ENCODE measurements around the gene CYB5R3. TPM values are rescaled to one million over a fixed set of nuclear protein-coding genes. Genes with fewer than 3 reads are reported as not detected.

Gene CYB5R3
- total RNA-seq, 1 experiment from 2014 or later: 172 TPM

GRCh38 chr22:42627981-42628380, 21.2 kb downstream of the CYB5R3 start:
- BruUV-seq (replicated peaks): no TSS peak
- no peak for DNase-seq (ENCODE audit: low spot score)

GRCh38 chr22:42626951-42627625, 22.1 kb downstream of the CYB5R3 start:
- no peak overlapping the region for H3K4me3 ChIP-seq (ENCODE audit: low read depth, low read length, poor library complexity, severe bottlenecking)
- ChIA-PET CTCF (no interaction called here), POLR2A (ENCODE audit: low non-redundant PET) (no interaction called here)
- no peak overlapping the region for H3K27ac ChIP-seq (ENCODE audit: low read depth, low read length, poor library complexity, severe bottlenecking)
- no peaks in the 10 kb centered on the region for H3K27me3 ChIP-seq (replicated peaks; ENCODE audit: insufficient read depth, low read depth, low read length, poor library complexity)
- no peak for DNase-seq (ENCODE audit: low spot score)
- intact Hi-C loops (cut with micrococcal nuclease; ENCODE audit: unreplicated experiment): no loop called here
- no peaks in the 10 kb centered on the region for H3K9me3 ChIP-seq (ENCODE audit: low read depth, low read length, poor library complexity, severe bottlenecking)
- no peaks in the 10 kb centered on the region for H3K4me1 ChIP-seq (ENCODE audit: insufficient read depth, low read length, poor library complexity, severe bottlenecking)
- TF ChIP-seq CTCF (conservative IDR thresholded peaks at IDR 0.05; ENCODE audit: low read depth, low read length) (no peak), EZH2 (IDR thresholded peaks at IDR 0.05; ENCODE audit: borderline replicate concordance, low read depth, low read length, poor library complexity, severe bottlenecking) (no peak)
- BruUV-seq (replicated peaks): no TSS peak
- peaks cover 43% of the 10 kb centered on the region for H3K36me3 ChIP-seq (ENCODE audit: insufficient read depth, low read length, poor library complexity, severe bottlenecking)

More at GRCh38 chr22:42627981-42628380, 21.2 kb downstream of the CYB5R3 start:
- Histone ChIP-seq H3K27me3 (replicated peaks; ENCODE audit: insufficient read depth, low read depth, low read length, poor library complexity) (no peaks in the 10 kb centered on the region), H3K4me3 (ENCODE audit: low read depth, low read length, poor library complexity, severe bottlenecking) (no peak overlapping the region), H3K9me3 (ENCODE audit: low read depth, low read length, poor library complexity, severe bottlenecking) (no peaks in the 10 kb centered on the region), H3K27ac (ENCODE audit: low read depth, low read length, poor library complexity, severe bottlenecking) (no peak overlapping the region), H3K36me3 (ENCODE audit: insufficient read depth, low read length, poor library complexity, severe bottlenecking) (peaks cover 48% of the 10 kb centered on the region), H3K4me1 (ENCODE audit: insufficient read depth, low read length, poor library complexity, severe bottlenecking) (no peaks in the 10 kb centered on the region)
- TF ChIP-seq CTCF (conservative IDR thresholded peaks at IDR 0.05; ENCODE audit: low read depth, low read length) (no peak), EZH2 (IDR thresholded peaks at IDR 0.05; ENCODE audit: borderline replicate concordance, low read depth, low read length, poor library complexity, severe bottlenecking) (no peak)
- ChIA-PET CTCF (no interaction called here), POLR2A (ENCODE audit: low non-redundant PET) (no interaction called here)
- intact Hi-C loops (cut with micrococcal nuclease; ENCODE audit: unreplicated experiment): no loop called here

- ChIA-PET POLR2A (ENCODE audit: low non-redundant PET) (no interaction called here), CTCF (no interaction called here)
- Histone ChIP-seq H3K36me3 (ENCODE audit: insufficient read depth, low read length, poor library complexity, severe bottlenecking) (peaks cover 41% of the 10 kb centered on the region), H3K4me3 (ENCODE audit: low read depth, low read length, poor library complexity, severe bottlenecking) (no peak overlapping the region), H3K4me1 (ENCODE audit: insufficient read depth, low read length, poor library complexity, severe bottlenecking) (no peaks in the 10 kb centered on the region), H3K27ac (ENCODE audit: low read depth, low read length, poor library complexity, severe bottlenecking) (no peak overlapping the region), H3K27me3 (replicated peaks; ENCODE audit: insufficient read depth, low read depth, low read length, poor library complexity) (no peaks in the 10 kb centered on the region), H3K9me3 (ENCODE audit: low read depth, low read length, poor library complexity, severe bottlenecking) (no peaks in the 10 kb centered on the region)
- intact Hi-C loops (cut with micrococcal nuclease; ENCODE audit: unreplicated experiment): no loop called here
- BruUV-seq (replicated peaks): no TSS peak
- no peak for TF ChIP-seq EZH2 (IDR thresholded peaks at IDR 0.05; ENCODE audit: borderline replicate concordance, low read depth, low read length, poor library complexity, severe bottlenecking)
- no peak for DNase-seq (ENCODE audit: low spot score)
Measured at GRCh38 chr22:42626431-42626830, 22.8 kb downstream of the CYB5R3 start.

GRCh38 chr22:42625416-42625815, 23.8 kb downstream of the CYB5R3 start:
- intact Hi-C loops (cut with micrococcal nuclease; ENCODE audit: unreplicated experiment): no loop called here
- no TSS peak for BruUV-seq (replicated peaks)
- Histone ChIP-seq H3K36me3 (ENCODE audit: insufficient read depth, low read length, poor library complexity, severe bottlenecking) (peaks cover 39% of the 10 kb centered on the region), H3K4me1 (ENCODE audit: insufficient read depth, low read length, poor library complexity, severe bottlenecking) (no peaks in the 10 kb centered on the region), H3K27ac (ENCODE audit: low read depth, low read length, poor library complexity, severe bottlenecking) (no peak overlapping the region), H3K4me3 (ENCODE audit: low read depth, low read length, poor library complexity, severe bottlenecking) (no peak overlapping the region), H3K27me3 (replicated peaks; ENCODE audit: insufficient read depth, low read depth, low read length, poor library complexity) (no peaks in the 10 kb centered on the region), H3K9me3 (ENCODE audit: low read depth, low read length, poor library complexity, severe bottlenecking) (no peaks in the 10 kb centered on the region)
- POLR2A ChIA-PET (ENCODE audit: low non-redundant PET): no interaction called here
- DNase-seq (ENCODE audit: low spot score): no peak
- TF ChIP-seq EZH2 (IDR thresholded peaks at IDR 0.05; ENCODE audit: borderline replicate concordance, low read depth, low read length, poor library complexity, severe bottlenecking) (no peak), CTCF (conservative IDR thresholded peaks at IDR 0.05; ENCODE audit: low read depth, low read length) (no peak)
- CTCF ChIA-PET: no interaction called here
